HEK293T (cell line): ENCODE measurements around the gene AQP5.

Experiments
- CTCF ChIA-PET: fragments of 350-600 bp; formaldehyde crosslinking; extraction: SDS; loops from one replicate; lab custom pipeline; 2021; ENCODE audit warnings: antibody characterized with exemption, inconsistent platforms; lab: Yijun Ruan, JAX
- POLR2A ChIA-PET: fragments of 350-600 bp; formaldehyde crosslinking; extraction: SDS; loops from one replicate; lab custom pipeline; 2020; ENCODE audit warnings: antibody characterized with exemption, inconsistent platforms; lab: Yijun Ruan, JAX
- DNase-seq: peaks from one replicate; pipeline ENCODE4 v3.0.0; 2012; ENCODE audit warnings: mixed read lengths; ENCODE audit errors: extremely low spot score
- ARNT ChIP-seq: fragments of 450-650 bp; IDR thresholded peaks from 2 replicates; pipeline ENCODE4 v1.6.1; 2017; ENCODE audit warnings: mild to moderate bottlenecking
- BHLHE40 ChIP-seq: fragments of 450-650 bp; IDR thresholded peaks from 2 replicates; pipeline ENCODE4 v1.6.1; 2016; ENCODE audit warnings: mild to moderate bottlenecking, moderate library complexity, borderline replicate concordance
- CTBP1 ChIP-seq: fragments of 450-650 bp; IDR thresholded peaks from 2 replicates; pipeline ENCODE4 v1.6.1; 2016; ENCODE audit warnings: borderline replicate concordance
- ELF4 ChIP-seq: fragments of 450-650 bp; IDR thresholded peaks from 2 replicates; pipeline ENCODE4 v1.6.1; 2017; ENCODE audit warnings: antibody characterized with exemption
- FOXA1 ChIP-seq: fragments of 450-650 bp; IDR thresholded peaks from 2 replicates; pipeline ENCODE4 v1.6.1; 2016; ENCODE audit warnings: mild to moderate bottlenecking
- FOXK2 ChIP-seq: fragments of 450-650 bp; IDR thresholded peaks from 2 replicates; pipeline ENCODE4 v1.6.1; 2016; ENCODE audit warnings: mild to moderate bottlenecking
- FOXM1 ChIP-seq: fragments of 450-650 bp; IDR thresholded peaks from 2 replicates; pipeline ENCODE4 v1.6.1; 2017; ENCODE audit warnings: mild to moderate bottlenecking, borderline replicate concordance
- HDGF ChIP-seq: fragments of 450-650 bp; IDR thresholded peaks from 2 replicates; pipeline ENCODE4 v1.6.1; 2017; ENCODE audit warnings: antibody characterized with exemption, borderline replicate concordance
- L3MBTL2 ChIP-seq: fragments of 450-650 bp; conservative IDR thresholded peaks from 2 replicates; pipeline ENCODE4 v1.6.1; 2016; ENCODE audit warnings: mild to moderate bottlenecking
- LEF1 ChIP-seq: fragments of 450-650 bp; IDR thresholded peaks from 2 replicates; pipeline ENCODE4 v1.6.1; 2017; ENCODE audit warnings: mild to moderate bottlenecking, borderline replicate concordance
- NFRKB ChIP-seq: fragments of 450-650 bp; IDR thresholded peaks from 2 replicates; pipeline ENCODE4 v1.6.1; 2016; ENCODE audit warnings: mild to moderate bottlenecking, moderate library complexity
- PKNOX1 ChIP-seq: fragments of 450-650 bp; IDR thresholded peaks from 2 replicates; pipeline ENCODE4 v1.6.1; 2016
- SP1 ChIP-seq: fragments of 450-650 bp; IDR thresholded peaks from 2 replicates; pipeline ENCODE4 v1.6.1; 2017
- SUZ12 ChIP-seq: fragments of 450-650 bp; IDR thresholded peaks from 2 replicates; pipeline ENCODE4 v1.6.1; 2016; ENCODE audit warnings: mild to moderate bottlenecking
- TARDBP ChIP-seq: fragments of 450-650 bp; IDR thresholded peaks from 2 replicates; pipeline ENCODE4 v1.6.1; 2016
- ZNF384 ChIP-seq: fragments of 450-650 bp; IDR thresholded peaks from 2 replicates; pipeline ENCODE4 v1.6.1; 2016

The AQP5 gene

GRCh38 chr12:49974231-49974675, 12.6 kb downstream of the AQP5 start:
- DNase-seq, result peak; percentile 42
- CTCF ChIA-PET, result interaction anchor here (0.5 kb wide), 1 partner anchor 95 kb away, joined by 3 read pairs; no protein-coding TSS in a partner anchor
- TF ChIP-seq PKNOX1, result no peak
- no peak for TF ChIP-seq FOXM1
- no peak for TF ChIP-seq FOXA1
- TF ChIP-seq LEF1, result no peak
- POLR2A ChIA-PET, result no interaction called here

GRCh38 chr12:49974677-49975317, 13.1 kb downstream of the AQP5 start:
- no peak for TF ChIP-seq SP1
- TF ChIP-seq ELF4, result no peak
- TF ChIP-seq PKNOX1, result no peak
- no peak for TF ChIP-seq LEF1
- no peak for TF ChIP-seq HDGF
- no peak for TF ChIP-seq NFRKB
- no peak for TF ChIP-seq BHLHE40
- no peak for TF ChIP-seq CTBP1
- no peak for TF ChIP-seq SUZ12
- TF ChIP-seq L3MBTL2, result no peak
- no peak for TF ChIP-seq ARNT
- TF ChIP-seq ZNF384, result no peak
- TF ChIP-seq FOXK2, result no peak
- TF ChIP-seq FOXM1, result no peak
- TF ChIP-seq TARDBP, result no peak
- ChIA-PET CTCF (interaction anchor here (0.5 kb wide), 1 partner anchor 95 kb away, joined by 3 read pairs; no protein-coding TSS in a partner anchor), POLR2A (no interaction called here)
- no peak for DNase-seq

GRCh38 chr12:49975318-49975761, 13.7 kb downstream of the AQP5 start:
- TF ChIP-seq ZNF384 (no peak), BHLHE40 (no peak), SUZ12 (no peak), ARNT (no peak), CTBP1 (no peak), LEF1 (no peak), SP1 (no peak)
- ChIA-PET CTCF (interaction anchor here (1.2 kb wide), 1 partner anchor 8 kb away, joined by 5 read pairs; no protein-coding TSS in a partner anchor), POLR2A (no interaction called here)
- no peak for DNase-seq

GRCh38 chr12:49976557-49976956, 14.9 kb downstream of the AQP5 start:
- ChIA-PET CTCF (interaction anchor here (0.7 to 1.2 kb wide), 3 partner anchors 10 to 79 kb away, joined by 3 to 5 read pairs (median 3); no protein-coding TSS in a partner anchor), POLR2A (no interaction called here)
- no peak for TF ChIP-seq SUZ12
- no peak for TF ChIP-seq SP1
- TF ChIP-seq ZNF384, result no peak
- TF ChIP-seq FOXK2, result no peak
- TF ChIP-seq FOXA1, result no peak
- TF ChIP-seq FOXM1, result no peak
- DNase-seq, result no peak

GRCh38 chr12:49978125-49978524, 16.5 kb downstream of the AQP5 start:
- ChIA-PET CTCF (interaction anchor here (0.6 to 1.5 kb wide), 3 partner anchors 11 to 98 kb away, joined by 4 to 7 read pairs (median 4); no protein-coding TSS in a partner anchor), POLR2A (no interaction called here)
- DNase-seq, result no peak
- TF ChIP-seq L3MBTL2, result no peak
- TF ChIP-seq SUZ12, result no peak
- no peak for TF ChIP-seq PKNOX1
- no peak for TF ChIP-seq BHLHE40
- TF ChIP-seq CTBP1, result no peak
- no peak for TF ChIP-seq FOXK2
- no peak for TF ChIP-seq FOXA1
- no peak for TF ChIP-seq ZNF384
- no peak for TF ChIP-seq LEF1
- no peak for TF ChIP-seq TARDBP
- TF ChIP-seq HDGF, result no peak
- TF ChIP-seq ELF4, result no peak
- TF ChIP-seq FOXM1, result no peak
- no peak for TF ChIP-seq ARNT
- no peak for TF ChIP-seq SP1
- TF ChIP-seq NFRKB, result no peak

GRCh38 chr12:49979016-49979586, 17.4 kb downstream of the AQP5 start:
- ChIA-PET POLR2A (no interaction called here), CTCF (interaction anchor here (1.5 to 3.7 kb wide), 2 partner anchors 12 kb away, joined by 7 to 22 read pairs; no protein-coding TSS in a partner anchor)
- TF ChIP-seq SP1, result no peak
- TF ChIP-seq ZNF384, result no peak
- TF ChIP-seq LEF1, result no peak
- TF ChIP-seq CTBP1, result no peak
- TF ChIP-seq FOXM1, result no peak
- no peak for TF ChIP-seq ELF4
- TF ChIP-seq TARDBP, result no peak
- no peak for TF ChIP-seq L3MBTL2
- TF ChIP-seq HDGF, result no peak
- no peak for TF ChIP-seq PKNOX1
- no peak for TF ChIP-seq NFRKB
- TF ChIP-seq FOXK2, result no peak
- TF ChIP-seq BHLHE40, result no peak
- no peak for TF ChIP-seq SUZ12
- no peak for TF ChIP-seq FOXA1
- no peak for TF ChIP-seq ARNT
- no peak for DNase-seq
